Endothelial cell of umbilical vein (primary cell): Measurements from ENCODE around the gene POLR2L. TPM values are rescaled to one million over a fixed set of nuclear protein-coding genes. Genes with fewer than 3 reads are reported as not detected.

Experiments
- BruUV-seq: library from RNA; stranded (reverse); fragments of 400-500 nt; replicated peaks from 2 replicates; lab custom pipeline; 2021; lab: Mats Ljungman, UMichigan
- CTCF ChIA-PET: fragments of 300-600, 350-600 bp; sonication (Branson Sonifier 250); formaldehyde crosslinking; loops from one replicate; lab custom pipeline; 2021; ENCODE audit warnings: antibody characterized with exemption, inconsistent platforms; lab: Charles Lee
- POLR2A ChIA-PET: fragments of 300-600, 350-600 bp; sonication (Branson Sonifier 250); formaldehyde crosslinking; loops from one replicate; lab custom pipeline; 2021; ENCODE audit warnings: antibody characterized with exemption, inconsistent platforms; lab: Charles Lee
- DNase-seq: peaks from one replicate; pipeline ENCODE4 v3.0.0-alpha.2; 2011; ENCODE audit warnings: low read depth, low spot score
- FAIRE-seq: peaks from 2 replicates; lab custom pipeline; 2011; peaks lifted over from hg19 to GRCh38; lab: Jason Lieb, UNC
- H2AFZ ChIP-seq: 2 replicates; pipeline ENCODE4 v1.6.0; 2012; ENCODE audit warnings: low read depth, low read length, control low read depth, inconsistent platforms
- H3K27ac ChIP-seq: 2 replicates; pipeline ENCODE4 v1.5.1; 2011; ENCODE audit warnings: low read depth, mild to moderate bottlenecking, control low read depth, low read length, moderate library complexity; ENCODE audit not compliant: insufficient read depth
- H3K27me3 ChIP-seq, 2 experiments: 2 replicates each; pipeline versions ENCODE4 v1.6.0 to v1.6.1; 2011; ENCODE audit warnings: low read length in 2 of 2, mixed read lengths in 1 of 2; ENCODE audit not compliant: control insufficient read depth in 2 of 2, insufficient read depth in 2 of 2
- H3K36me3 ChIP-seq, 2 experiments: 2 replicates in 1 of 2; 3 replicates in 1 of 2; pipeline ENCODE4 v1.5.1; 2011; ENCODE audit warnings: low read length in 2 of 2, mild to moderate bottlenecking in 1 of 2, moderate library complexity in 1 of 2; ENCODE audit not compliant: control insufficient read depth in 2 of 2, insufficient read depth in 2 of 2; ENCODE audit errors: extremely low read depth in 1 of 2
- H3K4me1 ChIP-seq: 3 replicates; pipeline ENCODE4 v1.5.1; 2011; ENCODE audit warnings: mild to moderate bottlenecking, low read length; ENCODE audit not compliant: control insufficient read depth, insufficient read depth; ENCODE audit errors: extremely low read depth
- H3K4me2 ChIP-seq: 2 replicates; pipeline ENCODE4 v1.6.1; 2011; ENCODE audit warnings: low read length, control low read depth, mixed read lengths; ENCODE audit not compliant: insufficient read depth
- H3K4me3 ChIP-seq, 3 experiments: fragments of 200-600 bp in 1 of 3; sonication (generic), shearing (Covaris generic) in 1 of 3; replicated peaks in 1 of 3; 2 replicates each; pipeline ENCODE4 v1.5.1; 2011 to 2016; ENCODE audit warnings: control low read depth in 3 of 3, low read length in 3 of 3, mild to moderate bottlenecking in 2 of 3, inconsistent platforms in 1 of 3, low read depth in 1 of 3, moderate library complexity in 1 of 3; ENCODE audit not compliant: insufficient read depth in 1 of 3
- H3K79me2 ChIP-seq: 2 replicates; pipeline ENCODE4 v1.6.0; 2012; ENCODE audit warnings: low read length, inconsistent platforms; ENCODE audit not compliant: control insufficient read depth, insufficient read depth
- H3K9ac ChIP-seq: replicated peaks from 2 replicates; pipeline ENCODE3; 2011; ENCODE audit warnings: low read length, control low read depth; ENCODE audit not compliant: insufficient read depth; ENCODE audit errors: extremely low read depth
- H3K9me1 ChIP-seq: replicated peaks from 3 replicates; pipeline ENCODE4 v1.6.0; 2011; ENCODE audit warnings: mild to moderate bottlenecking, low read length; ENCODE audit not compliant: control insufficient read depth, insufficient read depth; ENCODE audit errors: extremely low read depth
- H3K9me3 ChIP-seq: replicated peaks from 2 replicates; pipeline ENCODE4 v1.5.1; 2012; ENCODE audit warnings: low read length, inconsistent platforms; ENCODE audit not compliant: control insufficient read depth, insufficient read depth
- H4K20me1 ChIP-seq: replicated peaks from 2 replicates; pipeline ENCODE3; 2011; ENCODE audit warnings: mild to moderate bottlenecking, low read length; ENCODE audit not compliant: control insufficient read depth, insufficient read depth; ENCODE audit errors: extremely low read depth
- EZH2 ChIP-seq: IDR thresholded peaks from 2 replicates; pipeline ENCODE4 v1.6.1; 2012; ENCODE audit warnings: borderline replicate concordance, low read depth, mild to moderate bottlenecking, moderate library complexity, low read length, inconsistent platforms; ENCODE audit not compliant: severe bottlenecking
- FOS ChIP-seq: IDR thresholded peaks from 2 replicates; pipeline ENCODE4 v1.6.1; 2011; ENCODE audit warnings: mild to moderate bottlenecking, low read length, moderate library complexity, borderline replicate concordance; ENCODE audit not compliant: insufficient read depth
- GATA2 ChIP-seq: IDR thresholded peaks from 2 replicates; pipeline ENCODE4 v1.7.0; 2011; ENCODE audit warnings: low read depth, mild to moderate bottlenecking, moderate library complexity, mixed read lengths, low read length; ENCODE audit not compliant: insufficient read length, insufficient read depth
- JUN ChIP-seq: IDR thresholded peaks from 2 replicates; pipeline ENCODE4 v1.6.1; 2011; ENCODE audit warnings: borderline replicate concordance, low read depth; ENCODE audit not compliant: insufficient read length, insufficient read depth
- MYC ChIP-seq: IDR thresholded peaks from one replicate; pipeline ENCODE4 v1.6.1; 2011; ENCODE audit warnings: mild to moderate bottlenecking, low read depth, low read length
- POLR2A ChIP-seq: IDR thresholded peaks from 2 replicates; pipeline ENCODE4 v1.6.1; 2012; ENCODE audit warnings: low read depth, mild to moderate bottlenecking, control low read depth, low read length
- POLR2AphosphoS5 ChIP-seq: IDR thresholded peaks from 2 replicates; pipeline ENCODE4 v1.6.1; 2012; ENCODE audit warnings: low read depth, mild to moderate bottlenecking, control low read depth, low read length, moderate library complexity; ENCODE audit not compliant: insufficient read depth
- dilution Hi-C: fragments of 300-500 bp; cut with MboI; formaldehyde crosslinking; loops from one replicate; pipeline ENCODE4 v1.15.0; 2019; ENCODE audit warnings: low sequenced_read_pairs; ENCODE audit not compliant: extremely low pct_ligation_motif_present
- intact Hi-C: fragments of 100-400 bp; cut with micrococcal nuclease; formaldehyde crosslinking; loops from one replicate; pipeline ENCODE4 v1.10.0; 2022
- polyA plus RNA-seq, 4 experiments: library from polyadenylated mRNA; depleted of rRNA in 3 of 4; stranded (reverse) in 3 of 4; unstranded in 1 of 4; fragments of >200 nt; gene quantifications; 2 replicates each; pipeline versions ENCODE4 v1.2.1 to v1.2.3, GENCODE V29; 2011 to 2012; ENCODE audit warnings: missing spikeins in 1 of 4
- total RNA-seq: library from RNA; stranded (reverse); gene quantifications from 2 replicates; pipeline ENCODE4 v1.2.3, GENCODE V29; 2021
- TF ChIP-seq, protein P1 (sequence below): IDR thresholded peaks from 2 replicates; pipeline ENCODE4 v1.6.1; 2011; ENCODE audit not compliant: insufficient read depth, insufficient read length
- TF ChIP-seq, protein P2 (sequence below), 2 donors: IDR thresholded peaks; 1 replicate in 1 of 2; 2 replicates in 1 of 2; pipeline ENCODE4 v1.5.1; 2011; ENCODE audit warnings: low read length in 2 of 2, mild to moderate bottlenecking in 2 of 2, moderate library complexity in 2 of 2, control low read depth in 1 of 2, inconsistent platforms in 1 of 2, low read depth in 1 of 2; ENCODE audit not compliant: insufficient read depth in 1 of 2; ENCODE audit errors: extremely low read depth in 1 of 2

POLR2L gene
- total and polyA plus RNA-seq, 2 donors (not counting 3 experiments of a cell fraction or from before 2014, with no cell fraction given), result 146 to 259 TPM

DNA sequence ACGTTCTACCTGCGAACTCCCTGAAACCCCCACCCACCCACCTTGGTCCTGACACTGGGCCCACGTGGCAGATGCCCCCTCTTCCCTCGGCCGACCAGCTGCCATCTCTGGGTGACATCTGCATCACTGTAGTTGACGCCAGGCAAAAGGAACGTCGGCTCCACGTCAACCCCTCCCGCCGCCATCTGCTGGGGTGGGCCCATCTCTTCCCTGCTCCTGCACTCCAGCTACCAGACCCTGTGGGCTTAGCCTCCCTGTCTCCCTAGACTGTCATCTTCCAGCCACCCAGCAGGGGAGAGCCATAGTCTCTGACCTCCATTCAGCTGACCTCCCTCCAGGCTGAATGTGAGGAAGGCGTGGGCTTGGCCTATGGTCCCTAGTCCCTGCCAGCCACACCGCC is 46.9 kb upstream of the POLR2L start:
- Histone ChIP-seq H3K9ac (no peak overlapping the region), H3K27me3 (no peaks in the 10 kb centered on the region), H2AFZ (no peak overlapping the region), H3K79me2 (no peaks in the 10 kb centered on the region), H3K4me2 (no peak overlapping the region), H4K20me1 (no peaks in the 10 kb centered on the region), H3K4me3 (no peak overlapping the region), H3K4me1 (no peaks in the 10 kb centered on the region), H3K36me3 (peaks cover 0 to 5% of the 10 kb centered on the region in 2 experiments), H3K9me1 (no peaks in the 10 kb centered on the region), H3K27ac (no peak overlapping the region), H3K9me3 (no peaks in the 10 kb centered on the region)
- TF ChIP-seq JUN (no peak), POLR2A (no peak), FOS (no peak), EZH2 (no peak), GATA2 (no peak)
- TF ChIP-seq, protein P1, sequence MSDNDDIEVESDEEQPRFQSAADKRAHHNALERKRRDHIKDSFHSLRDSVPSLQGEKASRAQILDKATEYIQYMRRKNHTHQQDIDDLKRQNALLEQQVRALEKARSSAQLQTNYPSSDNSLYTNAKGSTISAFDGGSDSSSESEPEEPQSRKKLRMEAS, result no peak
- dilution Hi-C loops, result no loop called here
- ChIA-PET CTCF (interaction anchor here (1.0 kb wide), 1 partner anchor 162 kb away, joined by 5 read pairs; no protein-coding TSS in a partner anchor), POLR2A (no interaction called here)
- BruUV-seq, result no TSS peak
- FAIRE-seq, result no peak
- intact Hi-C loops, result no loop called here
- DNase-seq, result no peak

DNA sequence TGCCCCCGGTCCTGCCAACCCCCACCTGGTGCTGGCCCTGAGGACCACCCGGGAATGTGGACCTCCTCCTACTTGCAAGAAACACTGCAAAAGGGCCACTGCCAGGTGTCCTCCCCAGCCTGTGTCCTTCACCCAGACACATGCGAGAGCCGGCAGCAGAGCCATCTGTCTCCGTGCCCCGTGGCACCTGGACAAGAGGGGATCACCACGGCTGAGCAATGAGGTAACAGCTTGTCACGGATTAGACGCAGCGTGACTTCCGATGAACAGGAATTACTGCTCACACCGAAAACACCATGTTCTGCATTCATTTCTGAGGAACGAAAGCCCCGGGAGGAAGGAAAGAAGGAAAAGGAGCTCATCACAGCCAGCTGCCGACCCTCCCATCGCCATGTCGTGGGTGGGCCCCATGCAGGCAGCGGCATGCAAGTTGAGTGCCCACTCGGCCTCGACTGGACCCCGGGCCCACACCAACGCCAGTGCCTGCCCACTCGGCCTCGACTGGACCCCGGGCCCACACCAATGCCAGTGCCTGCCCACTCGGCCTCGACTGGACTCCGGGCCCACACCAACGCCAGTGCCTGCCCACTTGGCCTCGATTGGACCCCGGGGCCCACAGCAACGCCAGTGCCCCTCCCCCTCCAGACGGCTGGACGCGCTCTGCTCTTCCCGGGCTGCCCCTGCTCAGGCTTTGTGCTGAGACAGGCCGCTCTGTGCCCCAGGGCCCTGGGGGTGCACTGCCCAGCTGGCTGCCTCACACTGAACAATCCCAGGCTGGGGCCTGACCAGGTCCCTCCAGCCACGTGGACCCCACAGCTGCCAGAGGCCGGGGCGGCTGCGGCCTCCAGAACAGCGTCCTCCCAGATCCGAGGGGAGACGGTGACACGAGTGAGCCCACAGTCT is 46.2 kb upstream of the POLR2L start:
- H3K4me3 ChIP-seq, result no peak overlapping the region
- POLR2A ChIA-PET, result no interaction called here
- dilution Hi-C loops (no loop called here), intact Hi-C loops (no loop called here)
- BruUV-seq, result no TSS peak
- no peaks in the 10 kb centered on the region for H3K9me3 ChIP-seq
- H3K4me1 ChIP-seq, result no peaks in the 10 kb centered on the region
- H3K27me3 ChIP-seq, result no peaks in the 10 kb centered on the region
- H3K4me2 ChIP-seq, result no peak overlapping the region
- peaks cover 0 to 5% of the 10 kb centered on the region in 2 experiments for H3K36me3 ChIP-seq
- DNase-seq (no peak), FAIRE-seq (no peak)
- CTCF ChIA-PET, result interaction anchor here (1.0 kb wide), 1 partner anchor 163 kb away, joined by 5 read pairs; no protein-coding TSS in a partner anchor
- no peak overlapping the region for H2AFZ ChIP-seq
- H3K9ac ChIP-seq, result no peak overlapping the region
- H3K9me1 ChIP-seq, result no peaks in the 10 kb centered on the region
- TF ChIP-seq POLR2AphosphoS5, result no peak
- TF ChIP-seq GATA2, result no peak
- TF ChIP-seq MYC, result no peak
- TF ChIP-seq, protein P2, sequence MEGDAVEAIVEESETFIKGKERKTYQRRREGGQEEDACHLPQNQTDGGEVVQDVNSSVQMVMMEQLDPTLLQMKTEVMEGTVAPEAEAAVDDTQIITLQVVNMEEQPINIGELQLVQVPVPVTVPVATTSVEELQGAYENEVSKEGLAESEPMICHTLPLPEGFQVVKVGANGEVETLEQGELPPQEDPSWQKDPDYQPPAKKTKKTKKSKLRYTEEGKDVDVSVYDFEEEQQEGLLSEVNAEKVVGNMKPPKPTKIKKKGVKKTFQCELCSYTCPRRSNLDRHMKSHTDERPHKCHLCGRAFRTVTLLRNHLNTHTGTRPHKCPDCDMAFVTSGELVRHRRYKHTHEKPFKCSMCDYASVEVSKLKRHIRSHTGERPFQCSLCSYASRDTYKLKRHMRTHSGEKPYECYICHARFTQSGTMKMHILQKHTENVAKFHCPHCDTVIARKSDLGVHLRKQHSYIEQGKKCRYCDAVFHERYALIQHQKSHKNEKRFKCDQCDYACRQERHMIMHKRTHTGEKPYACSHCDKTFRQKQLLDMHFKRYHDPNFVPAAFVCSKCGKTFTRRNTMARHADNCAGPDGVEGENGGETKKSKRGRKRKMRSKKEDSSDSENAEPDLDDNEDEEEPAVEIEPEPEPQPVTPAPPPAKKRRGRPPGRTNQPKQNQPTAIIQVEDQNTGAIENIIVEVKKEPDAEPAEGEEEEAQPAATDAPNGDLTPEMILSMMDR (IDR thresholded peaks at IDR 0.05; ENCODE audit: extremely low read depth in 1 of 2, insufficient read depth in 1 of 2, low read depth in 1 of 2, low read length in 2 of 2), result no peak
- TF ChIP-seq, protein P1, result no peak
- no peak for TF ChIP-seq JUN
- TF ChIP-seq EZH2, result no peak
- no peaks in the 10 kb centered on the region for H4K20me1 ChIP-seq
- no peaks in the 10 kb centered on the region for H3K79me2 ChIP-seq
- H3K27ac ChIP-seq, result no peak overlapping the region
